HTERT RPE-1 (cell line): ENCODE data around the gene KREMEN2.

ENCODE experiments used
- in situ Hi-C: fragments of 300-500 bp; cut with MboI; formaldehyde crosslinking; loops from 4 replicates; pipeline ENCODE4 v1.14.3; 2020; ENCODE audit warnings: low sequenced_read_pairs

KREMEN2 gene

DNA sequence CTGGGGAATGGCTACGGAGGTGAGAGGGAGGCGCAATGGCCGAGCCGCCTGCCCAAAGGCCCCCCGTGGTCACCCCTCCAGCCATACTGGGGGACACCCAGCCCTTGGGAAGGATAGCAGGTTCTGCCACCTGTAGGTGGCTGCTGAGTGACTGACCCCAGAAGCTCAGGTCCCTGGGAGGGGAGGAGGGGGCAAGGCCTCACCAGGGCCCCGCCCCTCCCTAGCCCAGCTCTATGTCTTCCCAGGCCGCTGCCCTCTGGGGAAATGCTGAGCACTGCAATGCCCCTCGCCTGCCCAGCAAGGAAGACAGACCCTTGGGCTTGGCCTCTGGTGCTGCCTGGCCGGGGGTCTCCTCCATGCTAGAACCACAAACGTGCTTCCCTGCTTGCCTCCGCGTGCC is 37.2 kb downstream of the KREMEN2 start:
- in situ Hi-C loops: no loop called here

DNA sequence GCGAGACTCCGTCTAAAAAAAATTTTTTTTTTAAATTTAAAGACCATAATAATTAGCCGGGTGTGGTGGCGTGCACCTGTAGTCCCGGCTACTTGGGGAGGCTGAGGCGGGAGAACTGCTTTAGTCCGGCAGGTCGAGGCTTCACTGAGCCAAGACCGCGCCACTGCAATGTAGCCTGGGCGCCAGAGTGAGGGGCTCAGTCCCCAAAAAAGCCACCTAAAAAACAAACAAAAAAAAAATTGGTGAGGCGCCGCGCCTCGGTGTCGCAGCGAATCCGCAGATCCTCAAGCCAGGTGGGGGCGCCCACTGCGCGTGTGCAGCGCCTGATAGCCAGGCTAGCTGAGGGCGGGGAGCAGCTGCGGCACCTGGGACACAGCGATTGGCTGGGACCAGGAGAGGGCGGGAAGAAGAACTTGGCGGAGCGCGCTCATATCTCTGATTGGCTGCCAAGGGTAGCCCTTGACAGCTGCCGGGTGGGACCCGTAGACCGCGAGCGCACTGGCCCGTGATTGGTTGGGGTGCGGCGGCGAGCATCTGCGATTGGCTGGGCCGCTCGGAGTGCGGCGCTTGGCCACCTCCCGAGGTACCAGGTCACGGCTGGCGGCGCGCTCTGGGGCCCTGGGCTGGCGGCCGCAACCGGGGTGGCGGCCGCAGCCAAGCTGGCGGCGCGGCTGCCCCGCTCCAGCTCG is 39.7 kb downstream of the KREMEN2 start:
- in situ Hi-C loops: no loop called here

DNA sequence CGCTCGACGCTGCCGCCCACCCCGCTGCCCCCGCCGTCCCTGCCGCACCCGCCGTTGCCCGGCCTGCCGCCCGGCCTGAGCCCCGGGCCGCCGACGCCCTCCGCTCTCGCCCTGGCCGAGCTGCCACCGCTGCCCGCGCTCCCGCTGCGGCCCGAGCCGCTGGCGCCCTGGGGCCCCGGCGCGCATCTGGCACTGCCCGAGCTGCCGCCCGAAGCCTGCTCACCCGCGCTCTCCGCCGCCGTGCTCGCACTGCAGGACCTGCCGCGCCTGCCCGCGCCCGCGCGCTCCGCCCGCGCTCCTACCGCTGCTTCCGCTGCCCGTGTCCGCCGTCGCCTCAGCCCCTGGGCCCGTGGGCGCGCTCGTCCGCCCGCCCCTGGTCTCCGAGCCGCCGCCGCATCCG is 40.2 kb downstream of the KREMEN2 start:
- in situ Hi-C loops: no loop called here

- in situ Hi-C loops: no loop called here
Observed at GRCh38 chr16:3004781-3005284, 40.8 kb downstream of the KREMEN2 start.

GRCh38 chr16:3007059-3007956 is 43.2 kb downstream of the KREMEN2 start:
- in situ Hi-C loops: no loop called here

- in situ Hi-C loops: no loop called here
Observed at GRCh38 chr16:3007957-3008689, 44.0 kb downstream of the KREMEN2 start.

- in situ Hi-C loops: no loop called here
Observed at GRCh38 chr16:3008690-3009037, 44.6 kb downstream of the KREMEN2 start.

DNA sequence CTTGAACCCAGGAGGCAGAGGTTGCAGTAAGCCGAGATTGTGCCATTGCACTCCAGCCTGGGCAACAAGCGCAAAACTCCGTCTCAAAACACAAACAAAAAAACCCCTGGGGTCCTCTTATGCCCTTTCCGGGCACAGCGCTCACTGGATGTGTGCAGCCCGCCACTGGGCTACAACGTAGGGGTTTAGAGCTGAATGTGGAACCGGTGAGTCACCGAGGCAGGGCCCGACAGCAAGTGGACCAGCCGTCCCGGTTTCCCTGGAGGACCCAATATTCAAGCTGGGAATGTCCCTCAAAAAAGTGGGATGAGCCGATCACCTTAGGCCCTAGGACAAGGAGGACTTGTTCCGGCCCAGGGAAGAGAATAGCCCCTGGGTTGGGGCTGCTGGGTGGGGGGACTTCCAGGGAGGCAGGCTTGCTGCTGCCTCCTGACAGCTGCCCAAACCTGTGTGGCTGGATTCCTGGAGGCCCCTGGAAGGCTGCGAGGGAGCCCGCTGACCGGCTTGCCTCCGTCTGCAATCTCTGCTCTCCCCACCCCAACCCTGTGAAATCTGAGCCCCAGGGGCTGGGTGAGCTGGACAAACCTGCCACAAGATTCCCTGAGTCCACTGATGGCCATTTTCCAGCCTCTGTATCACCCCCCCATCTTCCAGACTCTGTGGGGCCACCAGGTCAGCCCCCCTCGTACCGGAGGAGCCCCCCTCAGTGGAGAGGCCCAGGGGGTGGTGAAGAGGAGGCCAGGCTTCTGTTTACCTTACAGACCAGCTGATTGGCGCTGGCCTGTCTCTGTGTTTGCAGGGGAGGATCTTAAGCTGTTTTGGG is 45.7 kb downstream of the KREMEN2 start:
- in situ Hi-C loops: no loop called here

- in situ Hi-C loops: no loop called here
Observed at GRCh38 chr16:3010510-3010909, 46.4 kb downstream of the KREMEN2 start.

- in situ Hi-C loops: no loop called here
Observed at GRCh38 chr16:3012246-3012645, 48.2 kb downstream of the KREMEN2 start.

DNA sequence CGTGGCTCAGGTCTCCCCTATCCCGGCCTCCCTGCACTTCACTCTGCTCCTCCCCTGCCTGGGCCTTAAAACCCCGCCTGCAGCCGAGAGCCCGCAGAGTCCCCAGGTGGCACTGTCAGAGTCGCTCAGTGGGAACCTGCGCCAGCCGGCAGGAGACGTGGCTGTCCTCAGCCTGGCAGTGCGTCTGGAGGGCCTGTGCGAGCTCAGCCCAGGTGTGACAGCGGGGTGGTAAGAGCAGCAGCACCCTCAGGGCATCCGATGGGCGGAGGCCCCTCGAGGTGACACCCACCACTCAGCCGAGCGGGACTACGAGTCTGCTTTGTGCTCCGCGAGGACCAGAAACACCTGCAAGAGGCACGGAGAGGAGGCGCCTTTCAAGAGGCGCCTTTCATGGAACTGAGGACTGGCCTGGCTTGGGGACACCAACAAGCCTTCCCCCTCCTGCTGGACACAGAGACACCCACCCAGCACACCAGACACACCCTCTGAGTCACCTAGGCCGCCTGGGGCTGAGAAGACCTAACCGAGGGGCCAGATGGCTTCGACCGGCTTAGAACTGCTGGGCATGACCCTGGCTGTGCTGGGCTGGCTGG is 48.8 kb downstream of the KREMEN2 start, which contains the start of gene CLDN9:
Gene CLDN9 (plus strand): TSS at position 96 of the 593 bp plus-strand sequence. CDS start 440 bp downstream, at position 536.
- in situ Hi-C loops: no loop called here

DNA sequence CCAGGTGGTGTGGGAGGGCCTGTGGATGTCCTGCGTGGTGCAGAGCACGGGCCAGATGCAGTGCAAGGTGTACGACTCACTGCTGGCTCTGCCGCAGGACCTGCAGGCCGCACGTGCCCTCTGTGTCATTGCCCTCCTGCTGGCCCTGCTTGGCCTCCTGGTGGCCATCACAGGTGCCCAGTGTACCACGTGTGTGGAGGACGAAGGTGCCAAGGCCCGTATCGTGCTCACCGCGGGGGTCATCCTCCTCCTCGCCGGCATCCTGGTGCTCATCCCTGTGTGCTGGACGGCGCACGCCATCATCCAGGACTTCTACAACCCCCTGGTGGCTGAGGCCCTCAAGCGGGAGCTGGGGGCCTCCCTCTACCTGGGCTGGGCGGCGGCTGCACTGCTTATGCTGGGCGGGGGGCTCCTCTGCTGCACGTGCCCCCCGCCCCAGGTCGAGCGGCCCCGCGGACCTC is 49.4 kb downstream of the KREMEN2 start:
- in situ Hi-C loops: no loop called here

- in situ Hi-C loops: no loop called here
Observed at GRCh38 chr16:3013998-3014690, 50.1 kb downstream of the KREMEN2 start.

GRCh38 chr16:3014971-3015370 is 50.9 kb downstream of the KREMEN2 start:
- in situ Hi-C loops: no loop called here

- in situ Hi-C loops: no loop called here
Observed at GRCh38 chr16:3015865-3016521, 51.9 kb downstream of the KREMEN2 start.

GRCh38 chr16:3017344-3017743 is 53.3 kb downstream of the KREMEN2 start:
- in situ Hi-C loops: no loop called here
